Skeletal muscle tissue (tissue), 4 donors: ENCODE results near the gene STAG3. TPM values are rescaled to one million over a fixed set of nuclear protein-coding genes. Genes with fewer than 3 reads are reported as not detected.
A peak's percentile ranks its signal among the peaks of the same experiment; 100 is the strongest.
"Not testable (repeated sequence)": the region's sequence is repeated elsewhere in the genome, so short reads cannot be mapped to it uniquely, and the experiment has no call there.

Experiments
- H3K27ac ChIP-seq: one replicate; pipeline ENCODE4 v1.7.0; 2013; ENCODE audit warnings: mild to moderate bottlenecking, low read depth, low read length, inconsistent platforms
- H3K27me3 ChIP-seq, 3 donors: one replicate each; pipeline ENCODE4 v1.7.0; 2013; ENCODE audit warnings: low read length in 3 of 3; ENCODE audit not compliant: control insufficient read depth in 3 of 3, insufficient read depth in 3 of 3
- H3K36me3 ChIP-seq, 3 donors: one replicate each; pipeline ENCODE4 v1.7.0; 2013; ENCODE audit warnings: low read length in 3 of 3; ENCODE audit not compliant: control insufficient read depth in 3 of 3, insufficient read depth in 3 of 3
- H3K4me1 ChIP-seq, 3 donors: one replicate each; pipeline ENCODE4 v1.7.0; 2013; ENCODE audit warnings: low read length in 3 of 3, mild to moderate bottlenecking in 3 of 3; ENCODE audit not compliant: control insufficient read depth in 3 of 3, insufficient read depth in 3 of 3
- H3K4me3 ChIP-seq, 3 donors: one replicate each; pipeline ENCODE4 v1.7.0; 2013; ENCODE audit warnings: low read length in 3 of 3
- H3K9ac ChIP-seq, 3 donors: one replicate each; pipeline ENCODE4 v1.7.0; 2013; ENCODE audit warnings: low read length in 3 of 3, mild to moderate bottlenecking in 3 of 3, moderate library complexity in 2 of 3, low read depth in 1 of 3
- H3K9me3 ChIP-seq, 3 donors: one replicate each; pipeline ENCODE4 v1.7.0; 2013; ENCODE audit warnings: low read length in 3 of 3; ENCODE audit not compliant: control insufficient read depth in 3 of 3
- total RNA-seq: library from RNA; depleted of rRNA; stranded (reverse); fragments of >200 nt; gene quantifications from one replicate; pipeline ENCODE4 v1.2.3, GENCODE V29; 2014
- donor health status: Osteomylitis.

The STAG3 gene
- total RNA-seq, 1 donor from 2014 or later = 0.52 TPM

- H3K27me3 ChIP-seq = no peaks in the 10 kb centered on the region
- H3K4me1 ChIP-seq = peaks cover 0 to 8% (median 3%) of the 10 kb centered on the region in 3 donors
- H3K9me3 ChIP-seq = no peaks in the 10 kb centered on the region
- peaks cover 0 to 2% (median 0%) of the 10 kb centered on the region in 3 donors for H3K36me3 ChIP-seq
- H3K9ac ChIP-seq = no peak overlapping the region
- no peak overlapping the region for H3K27ac ChIP-seq
- H3K4me3 ChIP-seq = no peak overlapping the region
Measured at GRCh38 chr7:100209493-100209892, 31.8 kb downstream of the STAG3 start.

- peaks cover 3 to 14% (median 8%) of the 10 kb centered on the region in 3 donors for H3K4me1 ChIP-seq
Measured at GRCh38 chr7:100210805-100211204, 33.1 kb downstream of the STAG3 start.

GRCh38 chr7:100211342-100211780, 33.6 kb downstream of the STAG3 start:
- no peaks in the 10 kb centered on the region for H3K9me3 ChIP-seq
- H3K4me3 ChIP-seq = no peak overlapping the region
- no peaks in the 10 kb centered on the region for H3K36me3 ChIP-seq
- peaks cover 6 to 16% (median 11%) of the 10 kb centered on the region in 3 donors for H3K4me1 ChIP-seq
- H3K27me3 ChIP-seq = no peaks in the 10 kb centered on the region
- no peak overlapping the region for H3K27ac ChIP-seq
- no peak overlapping the region for H3K9ac ChIP-seq

More at GRCh38 chr7:100210805-100211204, 33.1 kb downstream of the STAG3 start:
- H3K27me3 ChIP-seq = no peaks in the 10 kb centered on the region
- no peaks in the 10 kb centered on the region for H3K9me3 ChIP-seq
- H3K36me3 ChIP-seq = no peaks in the 10 kb centered on the region
- H3K4me3 ChIP-seq = no peak overlapping the region
- H3K9ac ChIP-seq = no peak overlapping the region
- H3K27ac ChIP-seq = no peak overlapping the region

- peaks cover 6 to 16% (median 11%) of the 10 kb centered on the region in 3 donors for H3K4me1 ChIP-seq
- no peaks in the 10 kb centered on the region for H3K9me3 ChIP-seq
- no peaks in the 10 kb centered on the region for H3K27me3 ChIP-seq
- H3K36me3 ChIP-seq = no peaks in the 10 kb centered on the region
- H3K9ac ChIP-seq = no peak overlapping the region
- H3K27ac ChIP-seq = no peak overlapping the region
- H3K4me3 ChIP-seq = no peak overlapping the region
Measured at GRCh38 chr7:100212631-100213286, 35.0 kb downstream of the STAG3 start.

- Histone ChIP-seq H3K27ac (no peak overlapping the region), H3K9me3 (no peaks in the 10 kb centered on the region), H3K36me3 (no peaks in the 10 kb centered on the region), H3K9ac (no peak overlapping the region), H3K4me1 (peaks cover 6 to 16% (median 11%) of the 10 kb centered on the region in 3 donors), H3K27me3 (no peaks in the 10 kb centered on the region), H3K4me3 (no peak overlapping the region)
Measured at GRCh38 chr7:100213672-100214071, 36.0 kb downstream of the STAG3 start.

GRCh38 chr7:100214356-100214755, 36.6 kb downstream of the STAG3 start:
- peaks cover 6 to 16% (median 11%) of the 10 kb centered on the region in 3 donors for H3K4me1 ChIP-seq
- not testable (repeated sequence) for H3K9me3 ChIP-seq, H3K27ac ChIP-seq, H3K36me3 ChIP-seq, H3K9ac ChIP-seq, H3K4me3 ChIP-seq, H3K27me3 ChIP-seq

GRCh38 chr7:100215895-100216294, 38.2 kb downstream of the STAG3 start:
- Histone ChIP-seq H3K9ac (no peak overlapping the region), H3K36me3 (peaks cover 5 to 9% (median 7%) of the 10 kb centered on the region in 3 donors), H3K4me3 (no peak overlapping the region), H3K9me3 (no peaks in the 10 kb centered on the region), H3K27me3 (no peaks in the 10 kb centered on the region), H3K27ac (no peak overlapping the region), H3K4me1 (peaks cover 6 to 16% (median 11%) of the 10 kb centered on the region in 3 donors)

GRCh38 chr7:100217934-100218333, 40.2 kb downstream of the STAG3 start:
- H3K27ac ChIP-seq, H3K9me3 ChIP-seq, H3K27me3 ChIP-seq: not testable (repeated sequence)

GRCh38 chr7:100219271-100219737, 41.6 kb downstream of the STAG3 start:
- H3K27ac ChIP-seq = no peak overlapping the region
- peak overlapping the region in 1 of 3 donors; percentile 45 for H3K9ac ChIP-seq
- no peaks in the 10 kb centered on the region for H3K27me3 ChIP-seq
- no peaks in the 10 kb centered on the region for H3K9me3 ChIP-seq
- peaks cover 29 to 34% (median 33%) of the 10 kb centered on the region in 3 donors for H3K36me3 ChIP-seq
- no peak overlapping the region for H3K4me3 ChIP-seq
- H3K4me1 ChIP-seq = peaks cover 6 to 10% (median 9%) of the 10 kb centered on the region in 3 donors

More at GRCh38 chr7:100217934-100218333, 40.2 kb downstream of the STAG3 start:
- H3K4me1 ChIP-seq = peaks cover 6 to 15% (median 11%) of the 10 kb centered on the region in 3 donors
- H3K9ac ChIP-seq, H3K4me3 ChIP-seq: not testable (repeated sequence)
- H3K36me3 ChIP-seq = peaks cover 23 to 29% (median 27%) of the 10 kb centered on the region in 3 donors

- not testable (repeated sequence) for H3K4me1 ChIP-seq, H3K4me3 ChIP-seq, H3K9me3 ChIP-seq, H3K27me3 ChIP-seq
- Histone ChIP-seq H3K36me3 (peaks cover 29 to 35% (median 34%) of the 10 kb centered on the region in 3 donors), H3K27ac (peak within 1 kb of the TSS; percentile 40), H3K9ac (peak within 1 kb of the TSS in 1 of 3 donors; percentile 45)
Measured at GRCh38 chr7:100219801-100220585, 42.3 kb downstream of the STAG3 start, which contains the start of gene PVRIG. Gene PVRIG, plus strand, starts transcription at chr7:100219949. Its CDS starts 22 bp downstream, at chr7:100219971.
